HUES6 (cell line): ENCODE data around the gene OR6C4.
"Not testable (repeated sequence)": the region's sequence is repeated elsewhere in the genome, so short reads cannot be mapped to it uniquely, and the experiment has no call there.

Experiments used
- H3K27ac ChIP-seq: 2 replicates; pipeline ENCODE4 v1.7.0; 2013; ENCODE audit warnings: low read depth, mild to moderate bottlenecking, low read length, inconsistent platforms
- H3K27me3 ChIP-seq: 2 replicates; pipeline ENCODE4 v1.6.1; 2013; ENCODE audit warnings: low read length; ENCODE audit not compliant: control insufficient read depth, insufficient read depth
- H3K36me3 ChIP-seq: 2 replicates; pipeline ENCODE4 v1.6.1; 2013; ENCODE audit warnings: low read length; ENCODE audit not compliant: control insufficient read depth, insufficient read depth
- H3K4me1 ChIP-seq: 2 replicates; pipeline ENCODE4 v1.6.1; 2013; ENCODE audit warnings: low read length; ENCODE audit not compliant: control insufficient read depth, insufficient read depth
- H3K4me3 ChIP-seq: 2 replicates; pipeline ENCODE4 v1.5.1; 2013; ENCODE audit warnings: low read depth, low read length
- H3K9ac ChIP-seq: one replicate; pipeline ENCODE4 v1.6.1; 2013; ENCODE audit warnings: mild to moderate bottlenecking, low read length
- H3K9me3 ChIP-seq: 2 replicates; pipeline ENCODE4 v1.6.1; 2013; ENCODE audit warnings: low read depth, low read length; ENCODE audit not compliant: control insufficient read depth, insufficient read depth

Gene OR6C4

GRCh38 chr12:55585817-55586216 is 36.4 kb downstream of the OR6C4 start:
- Histone ChIP-seq H3K4me1 (no peaks in the 10 kb centered on the region), H3K9ac (no peak overlapping the region), H3K4me3 (no peak overlapping the region), H3K27me3 (no peaks in the 10 kb centered on the region), H3K36me3 (no peaks in the 10 kb centered on the region), H3K27ac (no peak overlapping the region), H3K9me3 (no peaks in the 10 kb centered on the region)

- not testable (repeated sequence) for H3K27me3 ChIP-seq, H3K36me3 ChIP-seq, H3K4me1 ChIP-seq, H3K9me3 ChIP-seq, H3K4me3 ChIP-seq, H3K27ac ChIP-seq, H3K9ac ChIP-seq
These were observed 40.8 kb downstream of the OR6C4 start for GRCh38 chr12:55590152-55590551.
